ENCODE measurements around the gene FAM156B.
"Not testable (repeated sequence)": the region's sequence is repeated elsewhere in the genome, so short reads cannot be mapped to it uniquely, and the experiment has no call there.

FAM156B gene

GRCh38 chrX:52896855-52897709 is at the start of gene FAM156B:
Gene FAM156B (plus strand): TSS chrX:52897330. CDS start chrX:52907226, 9,896 bp downstream.
- not testable (repeated sequence) for DNase-seq

- no peak for DNase-seq
Observed at GRCh38 chrX:52852110-52852860, 44.8 kb upstream of the FAM156B start.

GRCh38 chrX:52856991-52857525 is 40.1 kb upstream of the FAM156B start:
- not testable (repeated sequence) for DNase-seq

- DNase-seq: no peak
Observed at GRCh38 chrX:52865343-52865998, 31.7 kb upstream of the FAM156B start.

- no peak for DNase-seq
Observed at GRCh38 chrX:52867610-52868348, 29.4 kb upstream of the FAM156B start, which contains the start of gene XAGE3. Gene XAGE3 (minus strand): TSS chrX:52868083. CDS start chrX:52867133, 950 bp downstream.

- no peak for DNase-seq
Observed at GRCh38 chrX:52870046-52870445, 27.1 kb upstream of the FAM156B start.

GRCh38 chrX:52873825-52874224 is 23.3 kb upstream of the FAM156B start:
- not testable (repeated sequence) for DNase-seq

GRCh38 chrX:52874661-52875060 is 22.5 kb upstream of the FAM156B start:
- DNase-seq: no peak

GRCh38 chrX:52875436-52875835 is 21.7 kb upstream of the FAM156B start:
- DNase-seq: not testable (repeated sequence)

GRCh38 chrX:52876386-52876785 is 20.7 kb upstream of the FAM156B start:
- not testable (repeated sequence) for DNase-seq

GRCh38 chrX:52887459-52887858 is 9.7 kb upstream of the FAM156B start:
- DNase-seq: not testable (repeated sequence)

GRCh38 chrX:52888090-52888489 is 9.0 kb upstream of the FAM156B start:
- not testable (repeated sequence) for DNase-seq

GRCh38 chrX:52896438-52896837 is 692 bp upstream of the FAM156B start:
- not testable (repeated sequence) for DNase-seq

- DNase-seq: not testable (repeated sequence)
Observed at GRCh38 chrX:52905531-52905930, 8.4 kb downstream of the FAM156B start.

- DNase-seq: not testable (repeated sequence)
Observed at GRCh38 chrX:52906072-52906471, 8.9 kb downstream of the FAM156B start.

GRCh38 chrX:52907137-52907536 is 10.0 kb downstream of the FAM156B start:
- not testable (repeated sequence) for DNase-seq

- DNase-seq: not testable (repeated sequence)
Observed at GRCh38 chrX:52907900-52908299, 10.8 kb downstream of the FAM156B start.

- not testable (repeated sequence) for DNase-seq
Observed at GRCh38 chrX:52909313-52909969, 12.3 kb downstream of the FAM156B start.

- not testable (repeated sequence) for DNase-seq
Observed at GRCh38 chrX:52913681-52914080, 16.6 kb downstream of the FAM156B start.

- not testable (repeated sequence) for DNase-seq
Observed at GRCh38 chrX:52914704-52915103, 17.6 kb downstream of the FAM156B start.

- DNase-seq: no peak
Observed at GRCh38 chrX:52923781-52924241, 26.7 kb downstream of the FAM156B start.
